NCI-H1048 (cell line): ENCODE data around the gene ACVR1B.

ENCODE experiments used
- DNase-seq: peaks from one replicate; lab custom pipeline; 2025; lab: John Stamatoyannopoulos, UW

Gene ACVR1B

DNA sequence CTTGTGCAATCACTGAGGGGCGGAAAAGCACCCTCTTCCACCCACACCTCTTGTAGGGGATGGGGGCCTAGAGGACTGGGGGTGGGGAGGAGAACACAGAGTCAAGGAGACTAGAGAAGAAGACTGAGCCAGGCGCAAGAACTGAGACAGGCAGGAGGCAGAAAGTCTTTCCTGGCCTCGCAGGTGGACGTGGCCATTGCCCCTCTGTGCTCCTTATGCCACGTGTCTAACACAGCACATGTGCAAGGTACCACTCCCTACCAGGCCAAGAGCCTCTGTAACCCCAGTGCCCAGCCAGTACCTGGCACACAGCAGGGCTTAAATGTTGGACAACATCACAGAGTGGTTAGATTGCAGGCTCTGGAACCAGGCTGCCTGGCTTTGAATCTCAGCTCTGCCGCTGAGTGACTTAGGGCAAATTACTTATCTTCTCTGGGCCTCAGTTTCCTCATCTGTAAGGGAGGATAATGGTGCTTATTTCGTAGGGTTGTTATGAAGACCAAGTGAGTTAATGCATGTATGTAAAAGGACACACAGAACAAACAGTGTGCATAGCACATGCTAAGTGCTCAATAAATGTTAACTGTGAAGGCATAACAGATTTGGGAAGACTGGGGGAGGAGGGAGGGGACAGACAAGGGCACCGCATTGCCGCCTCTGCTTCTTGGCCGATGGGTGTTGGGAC, 53.9 kb downstream of the ACVR1B start:
- no peak for DNase-seq

DNA sequence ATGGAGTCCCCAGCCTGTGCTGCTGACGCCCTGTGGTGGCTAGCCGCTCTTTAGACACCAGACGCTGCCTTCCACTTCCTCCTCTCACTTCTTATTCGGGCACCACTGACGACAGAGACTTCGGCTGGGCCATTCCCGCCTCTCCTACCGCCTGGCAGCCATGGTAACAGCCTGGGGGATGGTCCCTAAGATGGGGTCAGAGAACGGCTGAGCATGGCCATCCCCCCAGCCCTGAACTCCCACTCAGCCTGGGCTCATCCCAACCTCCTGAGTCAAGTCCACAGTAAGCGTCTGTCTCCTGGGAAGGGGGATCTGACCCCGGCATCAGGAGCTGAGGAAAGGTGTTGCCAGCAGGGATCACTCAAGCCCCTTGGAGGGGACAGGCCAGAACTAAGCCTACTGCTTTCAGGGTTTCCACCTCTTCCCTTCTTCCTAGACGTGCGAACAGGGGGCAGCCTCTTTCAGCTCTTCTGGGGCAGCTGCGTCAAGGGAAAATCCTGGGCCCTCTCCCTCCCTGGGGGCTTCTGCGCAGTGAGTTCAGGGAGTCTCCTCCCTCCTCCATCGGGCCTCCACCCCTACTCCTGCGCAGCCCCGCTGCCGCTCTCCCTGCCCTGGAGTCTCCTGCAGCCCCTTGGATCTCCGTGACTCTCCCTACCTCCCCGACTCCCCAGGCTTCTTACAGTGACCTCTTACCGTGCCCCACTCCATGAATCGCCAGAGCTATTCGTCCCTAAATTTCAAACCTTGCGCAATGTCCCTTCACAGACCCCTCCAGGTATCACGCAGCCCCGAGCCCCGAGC, 54.6 kb downstream of the ACVR1B start:
- no peak for DNase-seq

DNA sequence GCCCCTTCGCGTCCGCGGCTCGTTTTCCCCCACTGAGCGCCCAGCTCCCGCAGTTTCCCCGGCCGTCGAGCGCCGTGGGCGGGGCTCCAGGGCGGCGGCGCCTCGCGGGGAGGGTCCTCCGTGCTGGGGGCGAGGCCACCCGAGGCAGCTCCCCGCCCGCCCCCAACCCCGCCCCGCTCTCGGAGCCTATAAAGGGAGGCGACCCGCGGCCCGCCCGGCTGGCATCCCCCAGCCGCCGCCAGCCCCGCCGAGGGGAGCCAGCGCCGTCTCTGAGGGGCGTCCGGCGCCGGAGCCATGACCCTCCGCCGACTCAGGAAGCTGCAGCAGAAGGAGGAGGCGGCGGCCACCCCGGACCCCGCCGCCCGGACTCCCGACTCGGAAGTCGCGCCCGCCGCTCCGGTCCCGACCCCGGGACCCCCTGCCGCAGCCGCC, 55.2 kb downstream of the ACVR1B start, which contains the start of gene TAMALIN:
Gene TAMALIN, plus strand, starts transcription at position 221 of the 432 bp plus-strand sequence. Its CDS starts 74 bp downstream, at position 295.
- DNase-seq: peak; percentile 62

DNA sequence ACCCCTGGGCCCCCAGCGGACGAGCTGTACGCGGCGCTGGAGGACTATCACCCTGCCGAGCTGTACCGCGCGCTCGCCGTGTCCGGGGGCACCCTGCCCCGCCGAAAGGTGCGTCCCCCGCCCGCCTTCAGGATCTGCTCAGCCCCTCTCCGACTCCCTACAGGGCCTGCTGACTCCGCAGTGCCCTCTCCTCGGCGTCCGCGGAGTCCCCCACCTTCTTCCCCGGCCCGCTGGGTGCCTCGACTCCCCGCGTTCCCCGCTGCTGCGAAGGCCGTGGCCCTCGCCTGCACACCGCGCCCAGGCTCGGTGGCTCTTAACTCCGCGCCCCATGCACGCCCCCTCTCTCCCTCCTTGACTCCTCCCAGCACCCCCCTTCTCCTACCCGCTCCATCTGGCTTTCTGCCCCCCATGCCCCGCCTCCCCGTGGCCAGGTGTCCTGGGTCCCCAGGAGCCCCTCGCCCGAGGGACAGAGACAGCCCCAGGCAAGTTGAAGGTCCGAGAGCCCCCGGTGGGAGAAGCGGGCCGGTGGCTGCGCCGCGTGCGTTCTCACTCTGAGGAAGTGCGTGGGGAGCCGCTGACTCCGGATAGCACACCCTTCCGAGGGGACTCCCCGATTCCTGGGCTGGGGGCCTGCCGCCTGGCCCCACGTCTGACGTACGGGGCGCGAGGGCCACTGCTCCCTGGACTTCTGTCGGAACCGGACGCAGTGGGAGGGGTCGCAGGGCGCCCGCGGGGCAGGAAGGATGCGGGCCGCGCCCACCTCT, 55.8 kb downstream of the ACVR1B start:
- no peak for DNase-seq

DNA sequence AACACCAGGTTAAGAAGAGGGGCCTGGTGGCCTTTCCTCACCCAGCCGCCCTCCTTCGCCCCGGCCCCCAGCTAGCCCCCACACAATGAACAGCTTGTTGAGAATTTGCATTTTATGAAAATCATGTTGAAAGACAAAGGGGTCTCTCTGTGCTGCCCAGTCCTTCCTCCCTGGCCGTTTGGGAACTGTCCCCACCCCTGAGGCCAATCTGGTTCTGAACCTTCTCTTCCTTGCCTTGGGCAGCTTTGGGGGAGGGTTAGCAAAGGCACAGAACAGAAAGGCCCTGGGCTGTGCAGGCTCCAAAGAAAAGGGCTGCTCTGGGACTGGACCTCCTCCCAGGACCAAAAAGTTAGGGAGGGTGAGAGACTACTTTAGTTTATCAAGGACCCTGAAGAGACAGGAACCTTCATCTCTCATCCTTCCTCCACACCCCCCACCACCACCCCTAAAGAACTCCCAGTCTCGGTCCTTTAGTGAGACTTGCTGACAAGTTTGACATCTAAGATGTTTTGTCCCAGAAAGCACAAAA, 56.5 kb downstream of the ACVR1B start:
- DNase-seq: peak; percentile 43

DNA sequence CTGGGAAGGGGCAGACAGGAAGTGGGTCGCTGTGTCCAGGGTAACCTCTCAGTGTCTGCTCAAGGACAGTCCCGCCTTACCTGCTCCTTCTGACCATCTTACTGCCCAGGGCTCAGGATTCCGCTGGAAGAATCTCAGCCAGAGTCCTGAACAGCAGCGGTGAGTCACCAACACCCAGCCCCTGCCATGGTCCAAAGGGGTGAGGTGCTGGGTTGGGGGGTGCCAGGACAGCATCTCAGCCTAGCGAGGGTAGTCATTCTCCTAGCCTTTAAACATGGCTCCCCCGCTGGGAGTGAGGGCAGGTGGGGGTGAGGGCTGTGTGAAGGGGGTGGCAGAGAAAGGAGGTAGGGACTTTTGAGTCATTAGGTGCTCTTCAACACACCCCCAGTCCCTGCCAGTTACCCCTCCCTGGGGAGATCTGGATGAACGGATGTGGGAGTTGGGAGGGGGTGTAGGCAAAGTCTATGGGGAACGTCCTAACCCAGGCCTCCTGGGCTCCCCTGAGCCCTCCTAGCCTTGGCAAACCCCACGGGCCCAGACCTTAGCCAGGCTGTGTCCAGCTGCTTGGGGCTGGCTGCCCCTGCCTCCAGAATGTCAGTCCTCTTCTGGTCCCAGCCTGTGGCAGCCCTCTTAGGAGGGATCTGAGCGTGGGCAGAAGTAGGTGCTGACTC, 57.7 kb downstream of the ACVR1B start:
- no peak for DNase-seq

DNA sequence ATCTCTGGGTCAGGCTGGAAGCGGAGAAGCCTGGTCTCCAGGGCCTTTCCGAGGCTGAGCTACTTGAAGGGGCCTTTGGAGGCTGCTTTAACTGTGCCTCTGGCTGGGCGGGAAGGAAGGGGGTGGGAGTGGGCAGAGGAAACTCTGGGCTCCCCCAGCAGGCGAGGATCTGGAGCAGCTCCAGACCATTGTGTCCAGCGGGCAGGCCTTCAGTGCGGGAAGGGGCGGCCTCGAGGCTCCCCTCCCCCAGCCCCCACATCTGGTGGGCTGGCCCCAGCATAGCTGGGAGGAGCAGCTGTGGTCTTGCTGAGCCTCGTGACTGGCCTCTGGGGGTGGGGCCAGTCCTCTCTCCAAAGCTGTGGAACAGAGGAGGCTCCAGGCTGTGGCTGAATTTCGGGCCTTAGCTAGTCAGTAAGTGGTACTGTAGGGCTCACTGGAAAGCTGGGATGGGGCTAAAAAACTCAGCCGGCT, 58.7 kb downstream of the ACVR1B start:
- no peak for DNase-seq

DNA sequence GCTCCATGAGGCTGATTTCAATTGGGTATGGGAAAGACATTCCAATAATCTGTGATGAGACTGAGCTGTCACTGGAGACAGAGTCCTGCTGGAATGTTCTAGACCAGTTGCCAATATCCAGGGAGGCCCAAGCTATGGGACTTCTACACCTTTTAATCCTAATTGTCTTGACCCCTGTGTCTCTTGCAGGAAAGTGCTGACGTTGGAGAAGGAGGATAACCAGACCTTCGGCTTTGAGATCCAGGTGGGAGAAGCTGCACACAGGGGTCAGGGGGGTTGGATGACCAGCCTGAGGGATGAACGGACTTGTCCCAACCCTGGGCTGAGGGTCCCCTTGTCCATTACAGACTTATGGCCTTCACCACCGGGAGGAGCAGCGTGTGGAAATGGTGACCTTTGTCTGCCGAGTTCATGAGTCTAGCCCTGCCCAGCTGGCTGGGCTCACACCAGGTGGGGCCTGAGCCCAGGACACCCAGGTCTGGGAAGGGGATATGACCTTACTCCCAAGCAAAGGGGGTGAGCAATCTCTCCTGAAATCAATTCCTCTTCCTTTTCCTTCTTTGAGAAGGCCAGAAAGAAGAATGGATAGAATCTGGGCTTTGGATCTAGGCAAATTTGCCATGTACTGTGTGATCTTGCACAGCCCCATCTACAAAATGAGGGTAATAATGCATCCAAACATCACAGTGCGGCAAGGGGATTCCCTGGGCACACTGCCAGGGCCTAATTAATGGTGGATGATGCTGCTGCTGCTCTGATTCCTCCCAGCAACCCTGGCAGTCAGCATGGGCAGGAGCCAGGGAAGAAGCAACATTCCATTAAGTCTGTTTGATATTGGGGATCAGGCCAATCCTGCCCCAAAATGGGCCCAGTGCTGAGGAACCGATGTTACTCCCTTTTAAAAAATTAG, 59.4 kb downstream of the ACVR1B start:
- no peak for DNase-seq

DNA sequence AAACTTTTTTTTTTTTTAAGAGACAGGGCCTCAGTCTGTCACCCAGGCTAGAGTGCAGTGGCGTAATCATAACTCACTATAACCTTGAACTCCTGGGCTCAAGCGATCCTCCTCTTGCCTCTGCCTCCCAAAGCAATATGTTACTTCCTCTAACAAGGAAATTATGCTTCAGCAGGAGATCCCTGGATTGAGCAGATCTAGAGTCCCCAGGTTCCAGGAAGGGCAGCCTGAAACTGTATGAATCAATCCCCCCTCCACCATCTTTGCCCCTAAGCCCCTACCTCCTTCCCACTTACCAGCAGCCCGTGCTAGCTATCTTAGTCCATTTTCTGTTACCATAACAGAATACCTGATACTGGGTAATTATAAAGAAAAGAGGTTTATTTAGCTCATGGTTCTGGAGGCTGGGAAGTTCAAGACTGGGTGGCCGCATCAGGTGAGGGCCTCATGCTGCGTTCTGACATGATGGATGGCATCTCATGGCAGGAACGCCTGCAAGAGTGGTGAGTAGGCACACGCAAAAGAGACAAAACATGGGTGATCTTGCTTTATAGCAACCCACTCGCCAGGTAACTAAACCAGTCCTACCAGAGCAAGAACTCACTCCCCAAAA, 60.2 kb downstream of the ACVR1B start:
- no peak for DNase-seq

DNA sequence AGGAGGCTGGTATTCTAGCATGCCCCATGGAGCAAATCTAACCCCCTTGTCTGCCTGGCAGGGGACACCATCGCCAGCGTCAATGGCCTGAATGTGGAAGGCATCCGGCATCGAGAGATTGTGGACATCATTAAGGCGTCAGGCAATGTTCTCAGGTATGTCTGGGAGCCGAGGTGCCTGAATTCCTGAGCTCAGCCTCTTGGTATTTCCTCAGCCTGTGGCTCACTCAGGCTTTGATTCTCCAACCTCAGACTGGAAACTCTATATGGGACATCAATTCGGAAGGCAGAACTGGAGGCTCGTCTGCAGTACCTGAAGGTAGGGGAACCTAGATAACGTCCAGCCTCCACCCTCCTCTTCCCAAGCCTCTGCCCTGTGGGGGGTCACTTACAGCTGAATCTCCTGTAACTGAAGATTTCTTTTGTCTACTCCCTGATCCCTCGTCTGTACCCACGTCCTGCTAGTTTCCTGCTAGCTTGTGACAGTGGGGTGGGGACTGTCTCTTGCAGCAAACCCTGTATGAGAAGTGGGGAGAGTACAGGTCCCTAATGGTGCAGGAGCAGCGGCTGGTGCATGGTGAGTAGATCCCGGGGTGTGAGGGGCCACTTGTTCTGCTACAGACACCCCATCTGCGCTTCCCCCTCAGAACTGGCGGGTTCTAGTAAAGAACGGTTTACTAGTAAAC, 62.3 kb downstream of the ACVR1B start:
- DNase-seq: no peak

DNA sequence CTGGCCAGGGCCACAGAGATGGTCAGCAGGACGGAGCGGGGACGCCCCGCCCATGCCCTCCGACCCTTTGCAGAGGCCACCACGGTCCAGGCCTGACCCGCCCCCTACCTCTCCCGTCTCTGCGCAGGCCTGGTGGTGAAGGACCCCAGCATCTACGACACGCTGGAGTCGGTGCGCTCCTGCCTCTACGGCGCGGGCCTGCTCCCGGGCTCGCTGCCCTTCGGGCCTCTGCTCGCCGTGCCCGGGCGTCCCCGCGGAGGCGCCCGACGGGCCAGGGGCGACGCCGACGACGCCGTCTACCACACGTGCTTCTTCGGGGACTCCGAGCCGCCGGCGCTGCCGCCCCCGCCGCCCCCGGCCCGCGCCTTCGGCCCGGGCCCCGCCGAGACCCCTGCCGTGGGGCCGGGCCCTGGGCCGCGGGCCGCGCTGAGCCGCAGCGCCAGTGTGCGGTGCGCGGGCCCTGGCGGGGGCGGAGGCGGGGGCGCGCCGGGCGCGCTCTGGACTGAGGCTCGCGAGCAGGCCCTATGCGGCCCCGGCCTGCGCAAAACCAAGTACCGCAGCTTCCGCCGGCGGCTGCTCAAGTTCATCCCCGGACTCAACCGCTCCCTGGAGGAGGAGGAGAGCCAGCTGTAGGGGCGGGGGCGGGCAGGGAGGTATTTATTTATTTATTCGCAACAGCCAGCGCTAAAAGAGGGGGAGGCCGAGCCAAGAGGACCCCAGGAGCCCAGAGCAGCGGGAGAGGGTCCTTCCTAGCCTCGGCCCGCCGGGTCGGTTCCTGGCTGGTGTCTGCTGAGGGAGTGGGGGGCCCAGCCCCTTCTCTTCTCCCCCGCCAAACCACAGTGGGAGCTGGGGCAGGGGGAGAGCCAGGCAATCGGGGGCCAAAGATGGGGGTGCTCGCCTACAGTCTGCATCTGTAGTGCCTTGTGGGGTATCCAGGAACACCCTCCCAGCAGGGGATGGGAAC, 63.4 kb downstream of the ACVR1B start:
- DNase-seq: no peak

DNA sequence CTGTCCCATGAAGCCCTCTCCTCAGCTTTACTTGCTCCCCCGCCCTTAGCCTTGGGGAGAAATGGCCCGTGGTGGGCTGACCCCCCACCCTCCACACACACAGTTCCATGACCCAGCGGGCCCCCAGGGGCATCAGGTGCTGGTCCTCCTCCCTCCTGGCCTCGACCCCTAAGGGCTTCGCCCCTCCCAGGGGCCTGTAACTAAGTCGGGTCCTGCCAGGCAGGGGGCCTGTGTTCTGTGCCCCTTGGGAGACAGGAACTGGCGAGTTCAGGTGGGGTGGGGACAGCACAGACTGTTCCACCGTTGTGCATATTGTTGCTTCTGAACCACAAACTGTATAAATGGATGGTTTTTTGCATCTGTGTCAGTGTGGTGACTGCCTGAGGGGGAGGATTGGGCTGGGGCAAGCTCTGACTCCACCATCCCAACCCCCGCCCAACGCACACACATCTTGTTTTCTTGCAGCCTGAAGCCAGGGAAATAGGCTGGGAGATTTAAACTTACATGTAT, 64.1 kb downstream of the ACVR1B start:
- DNase-seq: no peak

DNA sequence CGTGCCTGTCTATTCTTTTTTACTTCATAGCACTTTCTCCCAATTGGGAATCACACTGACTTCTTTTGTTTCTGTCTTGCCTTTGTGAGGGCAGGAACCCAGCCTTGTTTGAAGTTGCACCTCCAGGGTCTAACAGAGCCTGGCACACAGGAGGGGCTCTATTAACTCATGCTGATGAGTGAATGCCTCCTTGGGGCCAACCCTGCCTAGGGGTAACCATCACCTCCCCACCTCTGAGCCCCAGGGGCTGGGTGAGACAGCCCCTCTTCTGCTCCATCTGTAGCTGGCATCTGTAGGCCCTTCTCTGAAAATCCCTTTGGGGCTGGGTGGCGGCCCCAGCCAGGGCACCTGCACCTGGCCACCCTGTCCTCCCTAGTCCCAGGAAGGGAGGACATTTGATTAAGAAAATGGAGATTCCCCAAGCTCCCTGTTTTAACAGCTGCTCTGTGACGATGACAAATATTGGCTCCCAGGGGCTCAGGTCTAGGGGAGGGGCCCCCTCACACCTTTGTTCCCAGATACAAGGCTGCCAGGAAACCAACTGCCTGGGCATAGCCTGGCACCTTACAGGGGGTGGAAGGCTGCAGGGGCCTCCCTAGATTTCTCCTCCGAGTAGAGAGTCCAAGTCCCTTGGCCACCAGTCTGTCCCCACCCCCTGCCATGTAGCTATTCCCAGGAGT, 67.1 kb downstream of the ACVR1B start:
- DNase-seq: no peak

DNA sequence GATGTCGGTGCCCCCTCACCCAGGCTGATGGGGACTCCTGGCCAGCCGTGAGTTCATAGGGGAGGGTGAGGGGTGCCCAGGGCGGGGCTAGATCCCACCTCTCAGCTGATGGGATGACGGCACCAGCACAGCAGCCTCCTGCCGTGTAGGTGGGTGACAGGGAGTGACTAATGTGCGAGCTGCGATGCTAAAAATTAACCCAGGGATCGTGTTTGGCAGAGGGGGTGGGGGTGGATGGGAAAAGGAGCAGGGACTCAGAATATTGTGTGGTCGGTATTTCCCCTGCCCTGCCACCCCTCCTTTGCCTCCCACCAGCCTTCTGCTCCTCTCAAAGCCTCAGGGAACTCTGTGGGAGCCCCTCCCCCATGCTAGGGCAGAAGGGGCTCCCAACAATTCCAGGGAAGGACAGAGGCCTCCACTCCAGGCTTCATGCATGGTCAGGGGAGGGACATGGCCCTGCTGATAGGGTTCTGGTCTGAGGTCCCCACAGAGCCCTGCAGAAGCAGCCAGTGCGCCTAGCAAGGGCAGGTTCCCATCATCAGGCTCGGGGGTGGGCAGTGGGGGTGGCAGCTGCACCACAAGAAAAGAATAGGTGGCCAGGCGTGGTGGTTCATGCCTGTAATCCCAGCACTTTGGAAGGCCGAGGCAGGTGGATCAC, 67.7 kb downstream of the ACVR1B start:
- DNase-seq: no peak

DNA sequence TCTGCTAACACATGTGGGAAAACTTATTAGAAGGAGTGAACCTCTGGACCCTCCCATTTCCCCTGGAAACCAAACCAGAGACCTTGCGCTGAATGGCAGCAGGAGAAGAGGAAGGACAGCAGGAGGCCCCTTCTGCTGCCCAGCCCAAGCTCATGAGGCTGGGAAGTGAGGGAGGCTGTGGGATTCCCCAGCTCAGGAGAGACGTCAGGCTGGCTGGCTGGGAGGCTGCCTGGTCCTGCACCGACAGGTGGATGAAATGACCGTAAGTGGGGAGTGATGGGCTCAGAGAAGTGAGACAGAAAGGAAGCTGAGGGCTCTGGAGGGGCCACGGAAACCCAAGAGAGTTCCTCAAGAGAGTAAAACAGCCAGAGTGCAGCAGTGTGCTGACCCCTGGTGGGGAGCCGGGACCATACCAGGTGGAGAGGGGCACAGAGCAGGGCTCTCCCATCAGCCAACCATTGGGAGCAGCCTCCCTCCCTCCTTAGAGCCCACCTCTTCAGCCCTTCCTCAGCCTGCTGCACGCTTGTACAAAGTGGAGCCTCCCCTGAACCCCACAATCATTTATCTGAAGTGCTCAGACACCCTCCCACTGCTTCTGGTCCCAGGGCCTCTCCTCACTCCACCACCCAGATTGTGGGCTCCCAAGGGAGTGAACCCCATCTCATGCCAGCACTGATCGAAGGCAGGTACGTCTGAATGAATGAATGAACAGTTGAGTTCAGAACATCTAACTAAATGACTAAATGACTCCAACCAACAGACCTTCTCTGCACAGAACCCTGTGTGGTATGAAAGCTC, 69.2 kb downstream of the ACVR1B start:
- no peak for DNase-seq

DNA sequence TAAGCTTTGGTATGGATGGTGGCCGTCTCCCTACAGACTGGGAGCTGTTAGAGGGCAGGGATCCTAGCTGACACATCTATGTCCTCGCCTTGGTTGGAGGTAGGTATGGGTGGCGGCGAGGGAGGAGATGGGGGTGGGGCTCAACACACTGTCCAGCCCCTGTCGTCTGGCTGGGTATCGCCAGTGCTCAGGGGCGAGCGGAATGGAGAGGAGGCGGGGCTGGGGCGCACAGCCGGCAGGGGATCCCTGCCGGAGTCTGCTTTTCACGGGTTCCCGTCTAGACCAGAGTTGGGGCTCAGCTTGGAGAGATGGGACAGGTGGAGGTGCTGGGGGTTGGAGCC, 71.3 kb downstream of the ACVR1B start:
- DNase-seq: no peak
